HG03135 (cell line): ENCODE data around the gene MEGF11.
"Not testable (repeated sequence)": the region's sequence is repeated elsewhere in the genome, so short reads cannot be mapped to it uniquely, and the experiment has no call there.

Experiments used
- ATAC-seq: cut with Tn5 transposase; IDR thresholded peaks from one replicate; pipeline ENCODE4 v1.9.1; 2021; ENCODE audit warnings: mild to moderate bottlenecking, moderate library complexity; ENCODE audit not compliant: unreplicated experiment

The MEGF11 gene

DNA sequence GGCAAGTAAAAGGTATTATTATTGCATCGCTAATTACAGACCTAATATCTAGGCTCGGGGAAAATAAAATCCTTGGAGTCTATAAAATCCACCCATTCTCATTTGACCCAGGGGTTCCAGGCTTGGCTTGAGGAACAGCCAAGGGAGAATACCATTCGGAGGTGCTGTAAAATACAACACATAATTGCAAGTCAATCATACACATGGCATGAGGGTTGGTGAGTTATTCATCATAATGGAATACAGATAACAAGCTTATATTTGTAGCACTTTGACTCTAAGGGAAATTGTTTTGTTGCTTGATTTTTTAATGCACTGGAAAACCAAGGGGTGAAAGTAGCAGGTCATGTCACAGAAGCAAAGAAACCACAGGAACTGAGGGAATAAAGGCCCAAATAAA, 23.0 kb upstream of the MEGF11 start:
- ATAC-seq = no peak

DNA sequence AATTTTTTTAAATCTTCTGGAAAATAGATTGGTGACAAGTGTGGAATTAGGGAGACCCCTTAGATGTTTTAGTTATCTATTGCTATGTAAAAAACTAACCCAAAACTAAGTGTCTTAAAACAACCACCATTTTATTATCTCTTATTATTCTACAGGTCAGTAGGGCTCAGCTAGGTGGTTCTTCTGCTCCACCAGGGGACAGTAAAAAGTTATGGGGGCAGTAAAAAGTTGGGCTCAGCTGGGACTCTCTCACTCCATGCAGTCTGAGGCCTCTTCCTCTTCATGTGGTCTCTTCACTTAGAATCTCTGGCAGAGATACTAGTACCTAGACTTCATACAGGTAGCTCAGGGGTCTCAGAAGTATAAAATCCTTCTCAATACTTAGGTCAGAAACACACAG, 21.8 kb upstream of the MEGF11 start:
- ATAC-seq = no peak

DNA sequence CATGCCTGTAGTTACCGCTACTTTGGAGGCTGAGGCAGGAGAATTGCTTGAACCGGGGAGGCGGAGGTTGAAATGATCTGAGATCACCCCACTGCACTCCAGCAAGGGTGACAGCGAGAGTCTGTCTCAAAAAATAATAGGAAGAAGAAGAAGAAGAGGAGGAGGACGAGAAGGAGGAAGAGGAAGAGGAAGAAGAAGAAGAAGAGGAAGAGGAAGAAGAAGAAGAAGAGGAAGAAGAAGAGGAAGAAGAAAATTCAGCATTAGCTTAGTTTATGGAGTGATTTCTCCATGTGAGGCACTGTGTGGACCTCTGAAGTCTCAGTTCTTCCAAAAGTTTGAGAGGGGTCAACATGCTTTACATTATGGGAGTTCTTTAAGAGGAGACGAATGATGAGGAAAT, 17.4 kb upstream of the MEGF11 start:
- ATAC-seq = no peak

DNA sequence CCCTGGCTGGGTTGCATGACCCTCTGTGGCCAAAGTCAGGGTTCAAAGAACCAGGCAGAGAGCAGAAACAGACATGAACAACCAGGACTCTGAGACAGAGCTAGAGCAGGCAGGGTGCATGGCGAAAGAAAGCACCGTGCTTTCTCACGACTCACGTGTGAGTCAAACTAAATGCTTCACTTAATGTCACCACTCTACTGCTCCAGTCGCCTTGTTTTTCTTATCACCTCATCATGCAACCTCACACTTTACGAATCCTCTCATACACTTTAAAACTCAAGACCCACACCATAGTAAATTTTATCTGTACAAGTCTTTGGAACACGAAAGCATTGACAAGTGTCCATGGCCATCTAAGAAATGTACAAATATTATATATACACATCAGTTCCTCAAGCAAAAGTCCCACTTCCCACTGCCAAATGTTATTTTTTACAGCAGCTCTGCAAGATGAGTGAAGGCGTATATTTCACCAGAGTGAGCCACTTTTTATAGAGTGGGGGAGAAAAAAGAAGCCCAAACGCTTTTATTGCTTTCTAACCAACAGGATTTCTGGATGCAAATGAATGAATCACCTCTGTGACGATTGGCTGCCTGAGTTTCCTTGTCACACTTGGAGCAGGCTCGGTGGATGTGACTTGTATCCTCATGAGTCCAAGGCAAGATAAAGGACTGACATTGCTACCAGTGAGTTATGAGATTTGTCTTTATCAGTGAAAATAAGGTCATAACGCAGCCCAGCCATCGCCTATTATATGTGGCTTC, 16.0 kb upstream of the MEGF11 start:
- ATAC-seq = no peak

DNA sequence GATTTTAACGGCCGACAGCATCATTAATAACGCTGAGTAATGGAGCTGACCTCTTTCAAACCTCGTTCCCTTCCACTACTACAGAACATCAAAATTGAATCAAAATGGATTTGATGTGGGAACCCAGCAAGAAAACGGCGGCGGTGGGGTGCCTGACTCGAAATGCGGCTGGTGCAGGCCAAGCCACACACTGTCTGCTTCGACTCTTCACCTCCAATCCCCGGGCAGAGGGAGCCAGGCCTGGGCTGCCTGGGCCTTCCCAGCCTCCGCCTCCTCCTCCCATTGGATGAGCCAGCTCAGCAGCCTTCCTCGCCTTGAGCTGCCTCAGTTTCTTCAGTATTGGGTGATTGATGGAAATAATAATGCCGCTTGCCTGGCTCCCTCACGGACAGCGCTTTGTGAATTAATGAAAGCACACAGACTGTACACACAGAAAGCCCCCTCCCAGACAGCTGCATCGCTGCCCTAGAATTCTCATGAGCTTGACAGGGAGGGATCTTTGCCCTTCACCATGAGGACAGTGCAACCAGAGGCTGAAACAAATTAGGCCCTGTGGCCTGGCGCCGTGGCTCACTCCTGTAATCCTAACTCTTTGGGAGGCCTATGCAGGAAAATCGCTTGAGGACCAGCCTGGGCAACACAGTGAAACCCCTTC, 11.4 kb upstream of the MEGF11 start:
- no peak for ATAC-seq

DNA sequence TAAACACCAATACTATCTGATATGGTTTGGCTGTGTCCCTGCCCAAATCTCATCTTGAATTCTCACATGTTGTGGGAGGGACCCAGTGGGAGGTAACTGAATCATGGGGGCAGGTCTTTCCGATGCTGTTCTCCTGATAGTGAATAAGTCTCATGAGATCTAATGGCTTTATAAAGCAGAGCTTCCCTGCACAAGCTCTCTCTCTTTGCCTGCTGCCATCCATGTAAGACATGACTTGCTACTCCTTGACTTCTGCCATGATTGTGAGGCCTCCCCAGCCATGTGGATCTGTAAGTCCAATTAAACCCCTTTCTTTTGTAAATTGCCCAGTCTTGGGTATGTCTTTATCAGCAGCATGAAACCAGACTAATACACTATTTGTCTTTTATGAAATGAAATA, 9.3 kb upstream of the MEGF11 start:
- not testable (repeated sequence) for ATAC-seq

DNA sequence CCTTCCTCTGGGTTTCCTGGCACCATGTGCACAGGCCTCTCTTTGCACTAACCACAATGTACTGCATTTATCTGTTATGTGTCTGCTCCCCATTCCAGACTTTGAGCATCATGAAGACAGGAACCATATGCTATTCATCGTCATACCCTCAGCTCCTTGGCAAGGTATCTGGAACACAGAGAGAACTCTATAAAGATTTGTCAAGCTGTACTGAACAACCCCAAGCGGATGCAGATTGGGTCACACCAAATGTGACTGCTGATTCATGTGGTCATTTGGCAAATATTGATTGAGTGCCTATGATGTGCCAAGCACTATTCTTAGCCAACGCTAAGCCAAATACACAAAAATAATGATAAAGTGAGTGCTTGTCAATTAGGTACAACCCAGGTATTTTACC, 7.5 kb upstream of the MEGF11 start:
- ATAC-seq = no peak

DNA sequence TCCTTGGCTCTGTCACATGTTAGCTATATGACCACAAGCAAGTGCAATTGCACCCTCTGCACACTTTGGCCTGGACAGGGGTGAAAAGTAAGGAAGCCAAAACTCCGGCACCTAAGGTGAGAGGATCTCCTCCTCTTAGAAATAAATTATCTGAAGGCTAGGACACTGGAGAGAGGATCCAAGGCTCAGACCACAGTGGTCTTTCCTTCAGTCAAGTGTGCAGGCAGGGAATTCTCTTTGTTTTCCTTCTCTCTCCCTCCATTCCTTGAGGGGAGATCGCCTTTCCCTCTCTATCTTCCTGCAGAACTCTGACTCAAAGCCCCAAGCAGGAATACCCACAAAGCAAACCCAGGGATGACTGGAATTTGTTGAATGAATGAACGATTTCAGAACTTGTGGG, 3.1 kb upstream of the MEGF11 start:
- no peak for ATAC-seq

DNA sequence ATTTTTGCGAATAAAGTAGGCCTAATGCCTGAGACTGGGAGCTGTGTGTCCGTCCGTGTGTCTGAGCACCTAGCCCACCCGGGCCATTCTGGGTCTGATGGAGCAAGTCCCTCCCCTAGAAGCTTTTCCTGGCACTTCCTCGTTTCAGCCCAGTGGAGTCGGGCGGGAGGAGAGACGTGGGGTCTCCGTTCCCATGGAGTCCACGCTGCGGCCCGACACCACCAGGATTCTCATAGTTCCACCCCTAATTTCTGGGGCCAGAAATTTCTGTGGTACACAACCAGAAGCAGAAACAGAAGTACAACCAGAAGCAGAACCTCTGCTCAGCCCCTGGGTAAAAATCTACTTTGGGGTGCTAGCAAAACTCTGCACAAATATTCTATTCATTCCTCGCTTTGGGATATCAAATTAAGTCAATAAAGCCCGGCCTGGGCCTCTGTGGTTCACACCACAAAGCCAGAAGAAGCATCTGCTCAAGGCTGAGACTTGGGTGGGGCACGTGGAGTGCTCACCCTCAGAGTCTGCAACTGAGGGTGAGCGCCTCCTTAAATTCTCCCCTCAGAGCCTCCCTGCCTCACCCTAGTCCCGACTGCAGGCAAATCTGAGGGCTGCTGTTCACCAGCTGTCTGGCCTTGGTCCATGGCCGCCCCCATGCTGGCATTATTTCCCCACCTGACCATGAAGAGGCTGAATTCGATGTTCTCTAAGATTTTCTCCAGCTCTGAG, 1.6 kb upstream of the MEGF11 start:
- no peak for ATAC-seq

DNA sequence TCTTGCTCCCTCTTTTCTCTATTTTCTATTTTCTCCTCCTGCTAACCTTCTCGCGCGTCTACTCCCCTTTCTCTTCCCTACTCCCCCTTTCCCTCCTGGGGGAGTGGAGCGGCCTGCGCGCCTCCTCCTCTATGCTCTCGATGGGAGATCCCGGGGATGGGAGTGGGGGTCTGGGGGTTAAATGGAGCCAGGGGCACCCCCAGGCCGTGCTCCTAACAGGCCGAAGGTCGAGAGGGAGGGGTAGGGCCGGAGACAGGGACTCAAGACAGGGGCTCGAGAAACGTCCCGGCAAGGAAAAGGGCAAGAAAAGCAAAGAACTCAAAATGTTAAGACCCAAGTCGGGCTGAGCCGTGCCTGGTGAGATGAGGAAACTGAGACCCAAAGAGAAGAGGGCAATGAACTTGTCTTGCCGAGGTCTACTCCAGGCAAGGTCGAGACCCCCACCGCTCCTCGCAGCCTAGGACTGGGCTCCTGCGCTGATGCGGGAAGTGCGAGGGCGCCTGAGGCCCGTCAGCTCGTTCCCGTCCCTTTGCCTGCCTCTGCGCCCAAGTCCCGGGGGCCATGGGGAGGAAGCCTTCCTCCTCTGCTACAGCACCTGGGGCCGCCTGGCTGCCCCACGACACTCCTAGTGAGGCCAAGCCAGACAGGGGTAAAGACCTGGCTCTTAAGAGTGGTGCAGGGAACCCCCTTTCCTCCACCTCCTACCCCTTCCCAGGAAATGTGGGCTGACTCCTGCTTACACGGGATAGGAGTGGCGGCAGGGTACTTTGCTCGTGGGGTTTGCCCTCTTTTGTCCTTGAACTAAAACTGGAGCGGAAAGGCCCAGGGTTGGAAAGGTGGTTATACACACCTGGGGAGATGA, 770 bp upstream of the MEGF11 start:
- no peak for ATAC-seq

DNA sequence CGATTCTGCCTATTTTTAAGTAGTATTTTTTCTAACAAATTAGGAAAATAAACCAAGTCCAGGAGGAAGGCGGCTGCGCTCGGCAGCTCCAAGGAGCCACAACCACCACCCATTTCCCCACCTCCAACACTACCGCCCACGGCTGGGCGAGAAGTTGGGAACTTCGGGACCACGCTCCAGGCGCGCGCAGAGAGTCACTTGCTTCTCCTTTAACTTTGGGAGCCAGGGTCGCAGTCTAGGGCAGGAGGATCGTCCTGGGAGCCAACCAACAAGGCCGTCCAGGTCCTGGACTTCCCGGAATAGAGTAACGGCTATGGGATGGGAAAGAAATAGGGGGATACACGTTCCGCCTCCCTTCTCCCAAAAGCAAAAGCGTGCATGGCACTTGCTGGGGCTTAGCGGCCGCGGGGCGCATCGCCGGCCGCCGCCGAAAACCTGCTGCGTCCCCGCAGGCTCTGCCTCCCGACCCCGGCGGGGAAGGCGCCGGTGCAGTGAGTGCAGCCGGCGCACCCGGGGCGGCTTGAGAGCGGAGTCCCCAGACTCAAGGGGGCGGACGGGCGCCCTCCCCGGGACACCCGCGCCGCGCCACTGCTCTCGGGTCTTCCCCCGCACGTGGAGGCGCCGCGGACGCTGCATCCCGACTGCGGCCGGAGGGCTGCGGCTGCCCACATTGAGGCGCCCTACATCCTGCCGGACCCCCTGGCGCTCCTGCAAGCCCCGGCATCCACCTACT, 699 bp downstream of the MEGF11 start:
- ATAC-seq = no peak

DNA sequence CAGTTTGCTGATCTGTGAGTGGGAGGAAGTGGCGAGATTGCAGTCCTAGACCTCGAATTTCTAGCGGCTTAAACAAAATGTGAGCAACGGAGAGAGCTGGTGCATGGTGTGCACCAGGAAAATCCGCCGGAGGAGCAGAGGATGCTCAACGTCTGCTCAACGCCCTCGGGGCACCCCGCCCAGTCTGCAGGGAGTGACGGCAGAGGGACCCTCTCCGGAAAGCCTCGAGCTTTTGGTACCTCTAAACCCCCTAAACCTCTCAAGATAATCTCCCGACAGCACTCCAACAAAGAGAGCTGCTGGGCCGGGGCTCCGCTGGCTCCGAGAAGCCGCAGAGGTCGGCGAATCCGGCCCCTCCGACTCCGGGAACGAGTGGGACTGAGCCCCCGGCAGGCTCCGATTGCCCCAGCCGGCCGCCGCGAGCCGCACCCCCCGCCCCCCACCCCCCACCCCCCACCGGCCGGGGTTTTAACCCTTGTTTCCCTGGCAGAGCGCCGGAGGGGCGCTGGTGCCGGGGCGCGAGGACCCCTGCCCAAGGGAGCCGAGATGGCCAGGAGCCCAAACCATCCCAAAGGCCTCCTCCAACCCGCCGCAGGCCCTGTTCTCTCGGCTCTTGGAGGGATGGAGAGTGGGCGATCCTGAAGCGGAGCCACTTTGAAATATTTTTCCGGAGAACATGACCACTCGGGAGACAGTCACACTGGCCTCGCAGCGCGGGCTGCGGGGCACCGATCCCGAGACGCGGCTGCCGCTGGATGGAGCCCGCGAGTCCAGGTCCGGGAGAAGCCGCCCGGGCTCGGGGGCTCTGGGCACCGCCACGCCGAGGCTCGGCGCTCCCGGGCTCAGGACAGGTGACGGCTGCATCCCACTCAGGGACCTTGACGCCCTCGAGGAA, 1.5 kb downstream of the MEGF11 start:
- no peak for ATAC-seq

DNA sequence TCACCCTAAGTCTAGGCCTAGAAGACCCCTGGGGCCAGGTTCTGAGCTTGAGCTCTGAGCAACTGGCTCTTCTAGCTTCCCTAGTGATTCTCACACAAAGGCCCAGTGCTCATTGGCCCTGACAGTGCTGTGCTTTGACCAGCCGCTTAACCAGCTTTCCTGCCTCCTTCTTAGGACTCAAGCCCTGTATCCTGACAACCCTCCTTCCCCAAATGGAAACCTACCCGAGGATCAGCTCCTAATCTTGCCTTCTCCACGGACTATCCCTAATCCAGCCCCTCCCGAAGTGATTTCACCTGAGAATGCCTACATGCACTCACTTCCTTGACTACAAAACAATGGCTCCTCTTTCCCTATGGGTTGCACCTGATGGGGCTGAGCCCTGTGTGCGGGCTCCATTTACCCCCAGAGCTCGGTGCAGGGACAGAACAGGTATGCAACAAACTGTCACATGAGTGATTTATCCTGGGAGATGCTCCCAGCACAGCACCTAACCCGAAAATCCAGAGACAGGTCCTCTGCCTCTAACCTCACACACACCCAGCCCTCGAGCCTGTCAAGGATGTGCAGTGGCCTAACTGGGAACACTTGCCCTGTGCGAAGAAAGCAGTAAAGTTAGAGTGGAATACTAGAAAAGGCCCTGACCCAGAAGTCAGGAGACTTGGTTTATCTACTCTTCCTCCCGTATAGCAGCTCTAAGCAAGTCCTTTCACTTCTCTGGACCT, 2.3 kb downstream of the MEGF11 start:
- ATAC-seq = no peak

DNA sequence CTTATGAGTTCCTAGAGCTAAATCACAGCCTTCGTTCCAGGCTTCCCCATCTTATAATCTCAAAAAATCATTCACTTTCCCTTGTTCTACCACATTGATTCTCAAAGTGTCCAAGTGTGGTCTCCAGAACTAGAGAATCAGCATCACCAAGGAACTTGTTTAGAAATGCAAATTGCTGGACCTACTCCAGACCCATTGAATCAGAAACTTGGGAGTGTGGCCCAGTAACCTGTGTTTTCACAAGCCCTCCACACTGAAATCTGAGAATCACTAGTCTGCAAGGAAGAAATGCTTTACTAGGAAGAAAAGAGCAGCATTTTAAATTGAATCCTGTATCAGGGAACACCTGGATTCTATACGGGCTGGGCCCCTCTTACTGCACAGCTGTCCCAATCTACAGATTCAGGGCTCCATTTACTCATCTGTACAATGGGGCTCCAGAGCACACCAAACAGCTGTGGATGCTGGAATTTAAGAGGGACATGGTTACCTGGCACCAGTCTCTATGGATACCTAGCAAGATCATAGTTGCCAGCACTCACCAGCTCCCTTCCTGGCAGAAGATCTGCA, 3.9 kb downstream of the MEGF11 start:
- ATAC-seq = no peak

DNA sequence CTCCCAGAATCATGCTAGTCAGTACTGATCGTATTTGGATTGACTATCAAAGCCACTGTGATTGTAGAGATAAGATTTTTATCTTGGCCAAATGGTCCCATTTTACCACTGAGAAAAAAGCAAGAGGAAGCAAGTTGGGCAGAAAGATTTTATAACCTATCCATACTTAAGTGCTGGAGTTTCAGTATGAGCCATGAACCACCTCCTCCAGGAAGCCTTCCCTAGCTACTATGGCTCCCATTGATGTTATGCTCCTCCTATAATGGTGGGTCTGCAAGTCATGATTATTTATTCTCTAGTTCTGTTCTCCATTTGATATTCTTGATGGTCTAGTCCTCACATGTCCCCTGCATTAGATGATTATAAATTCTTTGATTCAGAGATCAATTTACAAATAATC, 6.6 kb downstream of the MEGF11 start:
- no peak for ATAC-seq

DNA sequence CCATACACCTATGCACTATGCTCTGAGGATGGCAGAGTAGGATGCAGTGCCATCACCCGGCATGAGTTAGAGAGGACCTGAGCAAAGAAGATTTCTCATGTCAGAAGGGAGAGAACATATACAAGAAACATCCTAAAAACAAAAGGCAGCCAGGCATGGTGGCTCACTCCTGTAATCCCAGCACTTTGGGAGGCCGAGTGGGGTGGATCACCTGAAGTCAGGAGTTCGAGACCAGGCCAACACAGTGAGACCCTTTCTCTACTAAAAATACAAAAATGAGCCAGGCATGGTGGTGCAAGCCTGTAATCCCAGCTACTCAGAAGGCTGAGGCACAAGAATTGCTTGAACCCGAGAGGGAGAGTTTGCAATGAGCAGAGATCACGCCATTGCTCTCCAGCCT, 7.7 kb downstream of the MEGF11 start:
- ATAC-seq = not testable (repeated sequence)

DNA sequence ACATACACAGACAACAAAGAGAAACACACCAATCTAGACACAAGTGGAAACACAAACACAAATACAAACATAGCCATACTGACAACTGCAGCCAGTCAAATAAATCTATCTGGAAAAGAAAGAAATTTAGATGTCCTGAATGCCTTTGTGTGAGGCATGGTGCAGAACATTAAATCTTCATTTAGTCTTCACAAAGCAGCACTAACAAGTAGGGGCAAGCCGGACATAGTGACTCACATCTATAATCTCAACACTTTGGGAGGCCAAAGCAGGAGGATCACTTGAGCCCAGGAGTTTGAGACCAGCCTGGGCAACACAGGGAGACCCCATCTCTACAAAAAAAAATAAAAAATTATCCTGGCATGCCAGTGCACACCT, 11.7 kb downstream of the MEGF11 start:
- ATAC-seq = no peak

DNA sequence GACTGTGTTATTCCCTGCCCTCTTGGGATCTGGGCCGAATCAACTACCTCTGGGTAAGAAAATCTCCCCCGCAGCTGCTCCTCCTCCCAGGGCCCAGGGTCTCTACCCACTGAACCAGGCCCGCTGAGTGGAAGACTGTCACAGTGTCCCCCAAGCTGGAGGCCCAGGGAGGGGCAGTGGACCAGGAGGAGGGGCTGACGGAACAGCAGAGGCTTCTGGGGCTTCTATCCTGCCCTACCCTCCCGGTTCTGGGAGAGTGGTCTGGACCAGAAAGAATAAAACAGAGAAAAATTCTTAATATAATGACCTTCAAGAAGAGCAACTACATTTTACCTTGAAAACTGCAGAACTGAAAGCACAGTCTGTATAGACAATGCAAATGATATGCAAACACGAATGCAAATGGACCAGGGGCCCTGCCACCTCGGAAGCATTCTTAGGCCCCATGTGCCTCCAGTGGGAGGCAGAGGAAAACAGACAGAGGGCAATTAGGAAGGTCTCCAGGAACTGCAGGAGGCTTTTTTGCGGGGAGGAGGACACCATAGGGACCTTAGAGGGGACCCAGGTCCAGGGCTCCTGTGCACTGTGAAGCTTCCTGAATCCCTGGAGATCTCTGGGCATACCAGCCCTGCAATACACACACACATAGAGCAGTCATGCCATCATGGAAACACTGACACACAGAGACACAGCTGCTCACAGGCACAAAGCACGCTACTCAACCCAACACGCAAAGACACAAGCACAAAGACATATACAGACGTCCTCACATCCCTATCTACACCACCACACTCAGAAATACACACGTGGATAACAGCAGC, 12.3 kb downstream of the MEGF11 start:
- ATAC-seq = no peak
